Ureter (tissue), 1 donor: ENCODE results near the gene SLC5A3. TPM values are rescaled to one million over a fixed set of nuclear protein-coding genes. Genes with fewer than 3 reads are reported as not detected.

ENCODE experiments used
- DNase-seq: peaks from one replicate; pipeline ENCODE4 v3.0.0-alpha.2; 2020; ENCODE audit warnings: low spot score
- total RNA-seq: library from RNA; stranded (reverse); gene quantifications from one replicate; pipeline ENCODE4 v1.2.4, GENCODE V29; 2023
- donor health status: DM: yes; HTN: yes; CAD: no.

SLC5A3 gene
- total RNA-seq, 1 donor from 2014 or later, result 17.4 TPM

- no peak for DNase-seq
Measured at GRCh38 chr21:34071683-34072082, 1.7 kb upstream of the SLC5A3 start.

GRCh38 chr21:34072145-34073031 lies 990 bp upstream of the SLC5A3 start:
- DNase-seq, result peak; percentile 56

GRCh38 chr21:34073749-34074282 lies 438 bp downstream of the SLC5A3 start:
- DNase-seq, result no peak

- DNase-seq, result no peak
Measured at GRCh38 chr21:34074283-34075090, 1.1 kb downstream of the SLC5A3 start.

GRCh38 chr21:34075091-34075425 lies 1.7 kb downstream of the SLC5A3 start:
- no peak for DNase-seq

- no peak for DNase-seq
Measured at GRCh38 chr21:34075760-34076660, 2.6 kb downstream of the SLC5A3 start.

GRCh38 chr21:34076835-34077234 lies 3.5 kb downstream of the SLC5A3 start:
- no peak for DNase-seq

- no peak for DNase-seq
Measured at GRCh38 chr21:34077888-34078287, 4.5 kb downstream of the SLC5A3 start.

GRCh38 chr21:34078915-34079314 lies 5.5 kb downstream of the SLC5A3 start:
- no peak for DNase-seq

- DNase-seq, result no peak
Measured at GRCh38 chr21:34080710-34081109, 7.3 kb downstream of the SLC5A3 start.

GRCh38 chr21:34082769-34083168 lies 9.4 kb downstream of the SLC5A3 start:
- DNase-seq, result no peak

GRCh38 chr21:34083357-34083756 lies 10.0 kb downstream of the SLC5A3 start:
- no peak for DNase-seq

GRCh38 chr21:34085129-34085528 lies 11.8 kb downstream of the SLC5A3 start:
- no peak for DNase-seq

GRCh38 chr21:34086887-34087306 lies 13.5 kb downstream of the SLC5A3 start:
- no peak for DNase-seq

- no peak for DNase-seq
Measured at GRCh38 chr21:34088752-34089151, 15.4 kb downstream of the SLC5A3 start.

- no peak for DNase-seq
Measured at GRCh38 chr21:34091032-34091431, 17.7 kb downstream of the SLC5A3 start.

GRCh38 chr21:34091607-34092006 lies 18.2 kb downstream of the SLC5A3 start:
- DNase-seq, result no peak

GRCh38 chr21:34092262-34092921 lies 19.0 kb downstream of the SLC5A3 start:
- no peak for DNase-seq

- no peak for DNase-seq
Measured at GRCh38 chr21:34093083-34093482, 19.7 kb downstream of the SLC5A3 start.

- DNase-seq, result no peak
Measured at GRCh38 chr21:34094949-34095348, 21.6 kb downstream of the SLC5A3 start.

GRCh38 chr21:34097442-34097841 lies 24.1 kb downstream of the SLC5A3 start:
- DNase-seq, result no peak
